Measurements from ENCODE around the gene MSH6. TPM values are rescaled to one million over a fixed set of nuclear protein-coding genes. Genes with fewer than 3 reads are reported as not detected.

The MSH6 gene
- polyA plus RNA-seq, 1 donor (not counting 4 experiments of a cell fraction or from before 2014, with no cell fraction given): 35.4 TPM

DNA sequence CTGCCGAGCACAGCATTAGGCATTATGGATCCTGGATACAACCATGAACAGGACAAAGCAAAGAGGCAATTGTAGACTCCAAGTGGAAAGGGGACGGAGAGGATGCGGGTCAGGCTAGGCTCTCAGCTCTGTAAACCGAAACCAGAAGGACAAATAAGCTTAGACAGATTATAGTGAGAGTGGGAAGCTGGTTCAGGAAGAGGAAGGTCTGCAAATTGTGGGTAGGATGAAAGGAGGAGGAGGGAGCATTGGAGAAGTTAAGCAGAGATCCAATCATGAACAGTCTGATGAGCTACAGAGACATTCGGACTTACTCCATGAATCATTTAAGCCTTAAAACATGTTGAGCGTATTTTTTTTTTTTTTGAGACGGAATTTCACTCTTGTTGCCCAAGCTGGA is 3.0 kb downstream of the MSH6 start:
- no peak overlapping the region for H3K27ac ChIP-seq (ENCODE audit: control insufficient read depth, insufficient read depth, low read length)
- H3K27me3 ChIP-seq (ENCODE audit: control insufficient read depth, extremely low read depth, insufficient read depth, low read length): no peaks in the 10 kb centered on the region
- TF ChIP-seq, protein P1, sequence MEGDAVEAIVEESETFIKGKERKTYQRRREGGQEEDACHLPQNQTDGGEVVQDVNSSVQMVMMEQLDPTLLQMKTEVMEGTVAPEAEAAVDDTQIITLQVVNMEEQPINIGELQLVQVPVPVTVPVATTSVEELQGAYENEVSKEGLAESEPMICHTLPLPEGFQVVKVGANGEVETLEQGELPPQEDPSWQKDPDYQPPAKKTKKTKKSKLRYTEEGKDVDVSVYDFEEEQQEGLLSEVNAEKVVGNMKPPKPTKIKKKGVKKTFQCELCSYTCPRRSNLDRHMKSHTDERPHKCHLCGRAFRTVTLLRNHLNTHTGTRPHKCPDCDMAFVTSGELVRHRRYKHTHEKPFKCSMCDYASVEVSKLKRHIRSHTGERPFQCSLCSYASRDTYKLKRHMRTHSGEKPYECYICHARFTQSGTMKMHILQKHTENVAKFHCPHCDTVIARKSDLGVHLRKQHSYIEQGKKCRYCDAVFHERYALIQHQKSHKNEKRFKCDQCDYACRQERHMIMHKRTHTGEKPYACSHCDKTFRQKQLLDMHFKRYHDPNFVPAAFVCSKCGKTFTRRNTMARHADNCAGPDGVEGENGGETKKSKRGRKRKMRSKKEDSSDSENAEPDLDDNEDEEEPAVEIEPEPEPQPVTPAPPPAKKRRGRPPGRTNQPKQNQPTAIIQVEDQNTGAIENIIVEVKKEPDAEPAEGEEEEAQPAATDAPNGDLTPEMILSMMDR (optimal IDR thresholded peaks at IDR 0.05 in 1 of 3, IDR thresholded peaks at IDR 0.05 in 1 of 3, conservative IDR thresholded peaks at IDR 0.05 in 1 of 3; ENCODE audit: extremely low read depth in 1 of 3, insufficient read depth in 2 of 3, low read length in 3 of 3): no peak
- dilution Hi-C loops (cut with MboI; ENCODE audit: extremely low pct_ligation_motif_present, low sequenced_read_pairs): no loop called here
- H4K20me1 ChIP-seq (ENCODE audit: control insufficient read depth, extremely low read depth, insufficient read depth, low read length): no peaks in the 10 kb centered on the region
- DNase-seq (ENCODE audit: low read depth, low spot score): no peak
- no peak for FAIRE-seq
- H3K4me1 ChIP-seq (ENCODE audit: control insufficient read depth, extremely low read depth, insufficient read depth, low read length): peaks cover 3% of the 10 kb centered on the region
- peaks cover 3% of the 10 kb centered on the region in 2 experiments for H3K36me3 ChIP-seq (ENCODE audit: control insufficient read depth in 2 of 2, extremely low read depth in 1 of 2, insufficient read depth in 2 of 2, low read length in 2 of 2)
- H3K79me2 ChIP-seq (ENCODE audit: control insufficient read depth, insufficient read depth, low read length): peaks cover 62% of the 10 kb centered on the region
- no peaks in the 10 kb centered on the region for H3K9me3 ChIP-seq (ENCODE audit: control insufficient read depth, low read depth, low read length)
- no peak overlapping the region for H2AFZ ChIP-seq (ENCODE audit: control insufficient read depth, low read length)
- H3K4me2 ChIP-seq (ENCODE audit: control insufficient read depth, extremely low read depth, insufficient read depth, low read depth, low read length): no peak overlapping the region
- no peak overlapping the region for H3K4me3 ChIP-seq (ENCODE audit: control insufficient read depth in 2 of 3, extremely low read depth in 1 of 3, insufficient read depth in 2 of 3, low read depth in 1 of 3, low read length in 3 of 3)
- no peaks in the 10 kb centered on the region for H3K9me1 ChIP-seq (ENCODE audit: control insufficient read depth, extremely low read depth, insufficient read depth, low read length)
- H3K9ac ChIP-seq (ENCODE audit: control insufficient read depth, extremely low read depth, insufficient read depth, low read length): no peak overlapping the region

DNA sequence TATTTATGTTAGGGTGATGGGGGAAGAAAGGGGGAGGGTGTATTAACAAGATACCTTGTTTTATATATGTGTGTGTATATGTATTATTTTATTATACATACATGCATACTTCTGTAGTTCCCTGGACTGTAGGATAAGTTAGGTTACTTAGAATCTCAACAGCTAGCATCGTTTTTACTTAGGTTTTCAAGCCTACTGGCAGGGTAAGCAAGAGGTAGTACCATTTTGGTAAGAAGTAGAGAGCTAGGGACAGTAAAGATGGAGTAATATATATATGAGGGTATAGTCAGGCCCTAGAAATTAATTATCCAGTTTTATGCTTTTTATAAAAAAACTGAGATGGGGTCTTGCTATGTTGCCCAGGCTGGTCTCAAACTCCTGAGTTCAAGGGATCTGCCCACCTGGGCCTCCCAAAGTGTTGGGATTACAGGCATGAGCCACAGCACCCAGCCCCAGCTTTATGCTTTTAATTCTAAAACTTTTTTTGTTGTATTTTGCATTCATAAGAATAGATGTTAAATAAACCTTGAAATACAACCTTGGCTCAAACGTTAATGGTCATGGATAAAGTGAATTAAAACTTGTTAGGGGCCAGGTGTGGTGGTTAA is 13.2 kb downstream of the MSH6 start:
- Histone ChIP-seq H3K27me3 (ENCODE audit: control insufficient read depth, extremely low read depth, insufficient read depth, low read length) (no peaks in the 10 kb centered on the region), H3K9me1 (ENCODE audit: control insufficient read depth, extremely low read depth, insufficient read depth, low read length) (no peaks in the 10 kb centered on the region), H3K9ac (ENCODE audit: control insufficient read depth, extremely low read depth, insufficient read depth, low read length) (no peak overlapping the region), H3K79me2 (ENCODE audit: control insufficient read depth, insufficient read depth, low read length) (peaks cover 21% of the 10 kb centered on the region), H3K27ac (ENCODE audit: control insufficient read depth, insufficient read depth, low read length) (no peak overlapping the region), H3K36me3 (ENCODE audit: control insufficient read depth in 2 of 2, extremely low read depth in 1 of 2, insufficient read depth in 2 of 2, low read length in 2 of 2) (peaks cover 6 to 19% of the 10 kb centered on the region in 2 experiments), H3K9me3 (ENCODE audit: control insufficient read depth, low read depth, low read length) (no peaks in the 10 kb centered on the region), H3K4me3 (ENCODE audit: control insufficient read depth in 2 of 3, extremely low read depth in 1 of 3, insufficient read depth in 2 of 3, low read depth in 1 of 3, low read length in 3 of 3) (no peak overlapping the region), H3K4me2 (ENCODE audit: control insufficient read depth, extremely low read depth, insufficient read depth, low read depth, low read length) (no peak overlapping the region), H2AFZ (ENCODE audit: control insufficient read depth, low read length) (no peak overlapping the region), H4K20me1 (ENCODE audit: control insufficient read depth, extremely low read depth, insufficient read depth, low read length) (no peaks in the 10 kb centered on the region), H3K4me1 (ENCODE audit: control insufficient read depth, extremely low read depth, insufficient read depth, low read length) (no peaks in the 10 kb centered on the region)
- FAIRE-seq (no peak), DNase-seq (ENCODE audit: low read depth, low spot score) (no peak)
- TF ChIP-seq, protein P1 (optimal IDR thresholded peaks at IDR 0.05 in 1 of 3, IDR thresholded peaks at IDR 0.05 in 1 of 3, conservative IDR thresholded peaks at IDR 0.05 in 1 of 3; ENCODE audit: extremely low read depth in 1 of 3, insufficient read depth in 2 of 3, low read length in 3 of 3): no peak
- no peak for TF ChIP-seq EZH2 (IDR thresholded peaks at IDR 0.05; ENCODE audit: low read length)
- dilution Hi-C loops (cut with MboI; ENCODE audit: extremely low pct_ligation_motif_present, low sequenced_read_pairs): no loop called here
